Keratinocyte (primary cell): ENCODE results near the gene LAMTOR5. TPM values are rescaled to one million over a fixed set of nuclear protein-coding genes. Genes with fewer than 3 reads are reported as not detected.

ENCODE experiments used
- DNase-seq: peaks from one replicate; pipeline ENCODE4 v3.0.0-alpha.2; 2011; ENCODE audit warnings: low read depth, missing footprints, low spot score
- FAIRE-seq: peaks from 2 replicates; lab custom pipeline; 2011; peaks lifted over from hg19 to GRCh38; lab: Jason Lieb, UNC
- H2AFZ ChIP-seq: 2 replicates; pipeline ENCODE4 v1.6.0; 2012; ENCODE audit warnings: low read length, control low read depth, inconsistent platforms; ENCODE audit not compliant: control insufficient read depth
- H3K27ac ChIP-seq: 2 replicates; pipeline ENCODE4 v1.5.1; 2011; ENCODE audit warnings: low read length; ENCODE audit not compliant: control insufficient read depth, insufficient read depth
- H3K27me3 ChIP-seq: 3 replicates; pipeline ENCODE4 v1.6.0; 2011; ENCODE audit warnings: low read length; ENCODE audit not compliant: control insufficient read depth, insufficient read depth; ENCODE audit errors: extremely low read depth
- H3K36me3 ChIP-seq, 2 experiments: 2 replicates in 1 of 2; 3 replicates in 1 of 2; pipeline ENCODE4 v1.5.1; 2011; ENCODE audit warnings: low read length in 2 of 2, mild to moderate bottlenecking in 1 of 2; ENCODE audit not compliant: control insufficient read depth in 2 of 2, insufficient read depth in 2 of 2; ENCODE audit errors: extremely low read depth in 1 of 2
- H3K4me1 ChIP-seq: 3 replicates; pipeline ENCODE4 v1.5.1; 2011; ENCODE audit warnings: low read length; ENCODE audit not compliant: control insufficient read depth, insufficient read depth; ENCODE audit errors: extremely low read depth
- H3K4me2 ChIP-seq: 3 replicates; pipeline ENCODE4 v1.6.0; 2011; ENCODE audit warnings: low read depth, low read length; ENCODE audit not compliant: control insufficient read depth, insufficient read depth; ENCODE audit errors: extremely low read depth
- H3K4me3 ChIP-seq, 3 experiments: fragments of 200-600 bp in 1 of 3; sonication (generic) in 1 of 3; 2 replicates in 2 of 3; 3 replicates in 1 of 3; pipeline ENCODE4 v1.5.1; 2011 to 2016; ENCODE audit warnings: low read length in 3 of 3, mild to moderate bottlenecking in 3 of 3, control low read depth in 2 of 3, inconsistent platforms in 1 of 3, low read depth in 1 of 3, mixed read lengths in 1 of 3, mixed run types in 1 of 3, moderate library complexity in 1 of 3; ENCODE audit not compliant: control insufficient read depth in 2 of 3, insufficient read depth in 2 of 3; ENCODE audit errors: extremely low read depth in 1 of 3
- H3K79me2 ChIP-seq: 2 replicates; pipeline ENCODE4 v1.6.0; 2012; ENCODE audit warnings: low read length; ENCODE audit not compliant: control insufficient read depth, insufficient read depth
- H3K9ac ChIP-seq: 3 replicates; pipeline ENCODE4 v1.6.0; 2011; ENCODE audit warnings: low read length; ENCODE audit not compliant: control insufficient read depth, insufficient read depth; ENCODE audit errors: extremely low read depth
- H3K9me1 ChIP-seq: 3 replicates; pipeline ENCODE4 v1.6.0; 2011; ENCODE audit warnings: low read length; ENCODE audit not compliant: control insufficient read depth, insufficient read depth; ENCODE audit errors: extremely low read depth
- H3K9me3 ChIP-seq: 2 replicates; pipeline ENCODE4 v1.5.1; 2012; ENCODE audit warnings: low read depth, low read length; ENCODE audit not compliant: control insufficient read depth
- H4K20me1 ChIP-seq: 3 replicates; pipeline ENCODE4 v1.6.0; 2011; ENCODE audit warnings: low read length; ENCODE audit not compliant: control insufficient read depth, insufficient read depth; ENCODE audit errors: extremely low read depth
- CTCF ChIP-seq, 3 experiments: IDR thresholded peaks in 1 of 3; conservative IDR thresholded peaks in 1 of 3; optimal IDR thresholded peaks in 1 of 3; 2 replicates in 2 of 3; 3 replicates in 1 of 3; pipeline versions ENCODE3 to v1.5.1; 2011; ENCODE audit warnings: low read length in 3 of 3, mild to moderate bottlenecking in 3 of 3, moderate library complexity in 2 of 3, control low read depth in 1 of 3, inconsistent platforms in 1 of 3; ENCODE audit not compliant: insufficient read depth in 2 of 3; ENCODE audit errors: extremely low read depth in 1 of 3
- EZH2 ChIP-seq: IDR thresholded peaks from one replicate; pipeline ENCODE4 v1.6.1; 2012; ENCODE audit warnings: inconsistent platforms, mild to moderate bottlenecking, low read length, moderate library complexity
- dilution Hi-C: fragments of 300-500 bp; cut with MboI; formaldehyde crosslinking; loops from one replicate; pipeline ENCODE4 v1.7.0; 2020; ENCODE audit warnings: low sequenced_read_pairs; ENCODE audit not compliant: extremely low pct_ligation_motif_present
- polyA plus RNA-seq, 5 experiments: library from polyadenylated mRNA; depleted of rRNA in 3 of 5; stranded (reverse) in 3 of 5; stranded (forward) in 1 of 5; unstranded in 1 of 5; fragments of >200 nt; gene quantifications; 1 replicate in 1 of 5; 2 replicates in 3 of 5; 3 replicates in 1 of 5; pipeline versions ENCODE4 v1.2.1 to v1.2.3, GENCODE V29; 2011 to 2012; ENCODE audit warnings: missing spikeins in 2 of 5, low read depth in 1 of 5, low replicate concordance in 1 of 5

The LAMTOR5 gene
- polyA plus RNA-seq, 1 donor (not counting 4 experiments of a cell fraction or from before 2014, with no cell fraction given), result 365 TPM

GRCh38 chr1:110383251-110383990 lies 24.1 kb downstream of the LAMTOR5 start:
- H4K20me1 ChIP-seq, result no peaks in the 10 kb centered on the region
- TF ChIP-seq CTCF (optimal IDR thresholded peaks at IDR 0.05 in 1 of 3, IDR thresholded peaks at IDR 0.05 in 1 of 3, conservative IDR thresholded peaks at IDR 0.05 in 1 of 3; ENCODE audit: extremely low read depth in 1 of 3, insufficient read depth in 2 of 3, low read length in 3 of 3) (no peak), EZH2 (no peak)
- no peak for DNase-seq
- dilution Hi-C loops, result no loop called here
- no peaks in the 10 kb centered on the region for H3K79me2 ChIP-seq
- H3K9ac ChIP-seq, result no peak overlapping the region
- no peak overlapping the region for H3K27ac ChIP-seq
- no peaks in the 10 kb centered on the region for H3K9me3 ChIP-seq
- H3K36me3 ChIP-seq, result no peaks in the 10 kb centered on the region
- no peak overlapping the region for H3K4me3 ChIP-seq
- H3K4me2 ChIP-seq, result peak overlapping the region; percentile 27
- no peak overlapping the region for H2AFZ ChIP-seq
- no peak for FAIRE-seq
- H3K9me1 ChIP-seq, result no peaks in the 10 kb centered on the region
- H3K27me3 ChIP-seq, result no peaks in the 10 kb centered on the region
- peaks cover 4% of the 10 kb centered on the region for H3K4me1 ChIP-seq

- H3K4me3 ChIP-seq, result no peak overlapping the region
- H3K79me2 ChIP-seq, result no peaks in the 10 kb centered on the region
- peaks cover 4% of the 10 kb centered on the region for H3K4me1 ChIP-seq
- H3K27me3 ChIP-seq, result no peaks in the 10 kb centered on the region
- H3K9me3 ChIP-seq, result no peaks in the 10 kb centered on the region
- H3K36me3 ChIP-seq, result no peaks in the 10 kb centered on the region
- H4K20me1 ChIP-seq, result no peaks in the 10 kb centered on the region
- H3K4me2 ChIP-seq, result no peak overlapping the region
- H3K27ac ChIP-seq, result no peak overlapping the region
- no peaks in the 10 kb centered on the region for H3K9me1 ChIP-seq
- dilution Hi-C loops, result no loop called here
- no peak overlapping the region for H3K9ac ChIP-seq
- FAIRE-seq (no peak), DNase-seq (no peak)
- TF ChIP-seq CTCF (optimal IDR thresholded peaks at IDR 0.05 in 1 of 3, IDR thresholded peaks at IDR 0.05 in 1 of 3, conservative IDR thresholded peaks at IDR 0.05 in 1 of 3; ENCODE audit: extremely low read depth in 1 of 3, insufficient read depth in 2 of 3, low read length in 3 of 3) (no peak), EZH2 (no peak)
- no peak overlapping the region for H2AFZ ChIP-seq
Measured at GRCh38 chr1:110380672-110381283, 26.7 kb downstream of the LAMTOR5 start.
